ENCODE results near the gene PEA15.

The PEA15 gene

GRCh38 chr1:160209321-160210046 lies 4.3 kb downstream of the PEA15 start:
- no peak for DNase-seq (ENCODE audit: low read depth, low spot score)
- Histone ChIP-seq H3K36me3 (ENCODE audit: insufficient read depth, insufficient read length, low read length) (peaks cover 86% of the 10 kb centered on the region), H3K9me3 (ENCODE audit: insufficient read depth, low read length) (no peaks in the 10 kb centered on the region), H3K4me1 (ENCODE audit: insufficient read depth, insufficient read length) (peaks cover 46% of the 10 kb centered on the region), H3K9ac (ENCODE audit: insufficient read length, low read depth) (no peak overlapping the region), H3K4me3 (ENCODE audit: insufficient read length, low read depth) (no peak overlapping the region), H3K27me3 (ENCODE audit: insufficient read depth, insufficient read length) (no peaks in the 10 kb centered on the region)
- TF ChIP-seq YY1 (IDR thresholded peaks at IDR 0.05; ENCODE audit: insufficient read depth, insufficient read length): no peak
- no peak for TF ChIP-seq ZNF274 (IDR thresholded peaks at IDR 0.05; ENCODE audit: low read depth, low read length)
- TF ChIP-seq SUZ12 (IDR thresholded peaks at IDR 0.05; ENCODE audit: extremely low read depth, insufficient read depth, insufficient read length): no peak

GRCh38 chr1:160210561-160210960 lies 5.4 kb downstream of the PEA15 start:
- Histone ChIP-seq H3K9me3 (ENCODE audit: insufficient read depth, low read length) (no peaks in the 10 kb centered on the region), H3K36me3 (ENCODE audit: insufficient read depth, insufficient read length, low read length) (peaks cover 97% of the 10 kb centered on the region), H3K4me1 (ENCODE audit: insufficient read depth, insufficient read length) (peaks cover 42% of the 10 kb centered on the region), H3K9ac (ENCODE audit: insufficient read length, low read depth) (no peak overlapping the region), H3K4me3 (ENCODE audit: insufficient read length, low read depth) (no peak overlapping the region), H3K27me3 (ENCODE audit: insufficient read depth, insufficient read length) (no peaks in the 10 kb centered on the region)
- no peak for TF ChIP-seq SUZ12 (IDR thresholded peaks at IDR 0.05; ENCODE audit: extremely low read depth, insufficient read depth, insufficient read length)
- no peak for TF ChIP-seq YY1 (IDR thresholded peaks at IDR 0.05; ENCODE audit: insufficient read depth, insufficient read length)
- TF ChIP-seq ZNF274 (IDR thresholded peaks at IDR 0.05; ENCODE audit: low read depth, low read length): no peak
- no peak for DNase-seq (ENCODE audit: low read depth, low spot score)

GRCh38 chr1:160211046-160211790 lies 6.0 kb downstream of the PEA15 start:
- no peak overlapping the region for H3K9ac ChIP-seq (ENCODE audit: insufficient read length, low read depth)
- peaks cover 97% of the 10 kb centered on the region for H3K36me3 ChIP-seq (ENCODE audit: insufficient read depth, insufficient read length, low read length)
- DNase-seq (ENCODE audit: low read depth, low spot score): no peak
- H3K4me3 ChIP-seq (ENCODE audit: insufficient read length, low read depth): no peak overlapping the region
- TF ChIP-seq YY1 (IDR thresholded peaks at IDR 0.05; ENCODE audit: insufficient read depth, insufficient read length) (no peak), SUZ12 (IDR thresholded peaks at IDR 0.05; ENCODE audit: extremely low read depth, insufficient read depth, insufficient read length) (no peak), ZNF274 (IDR thresholded peaks at IDR 0.05; ENCODE audit: low read depth, low read length) (no peak)
- no peaks in the 10 kb centered on the region for H3K9me3 ChIP-seq (ENCODE audit: insufficient read depth, low read length)
- no peaks in the 10 kb centered on the region for H3K27me3 ChIP-seq (ENCODE audit: insufficient read depth, insufficient read length)
- H3K4me1 ChIP-seq (ENCODE audit: insufficient read depth, insufficient read length): peaks cover 42% of the 10 kb centered on the region

DNA sequence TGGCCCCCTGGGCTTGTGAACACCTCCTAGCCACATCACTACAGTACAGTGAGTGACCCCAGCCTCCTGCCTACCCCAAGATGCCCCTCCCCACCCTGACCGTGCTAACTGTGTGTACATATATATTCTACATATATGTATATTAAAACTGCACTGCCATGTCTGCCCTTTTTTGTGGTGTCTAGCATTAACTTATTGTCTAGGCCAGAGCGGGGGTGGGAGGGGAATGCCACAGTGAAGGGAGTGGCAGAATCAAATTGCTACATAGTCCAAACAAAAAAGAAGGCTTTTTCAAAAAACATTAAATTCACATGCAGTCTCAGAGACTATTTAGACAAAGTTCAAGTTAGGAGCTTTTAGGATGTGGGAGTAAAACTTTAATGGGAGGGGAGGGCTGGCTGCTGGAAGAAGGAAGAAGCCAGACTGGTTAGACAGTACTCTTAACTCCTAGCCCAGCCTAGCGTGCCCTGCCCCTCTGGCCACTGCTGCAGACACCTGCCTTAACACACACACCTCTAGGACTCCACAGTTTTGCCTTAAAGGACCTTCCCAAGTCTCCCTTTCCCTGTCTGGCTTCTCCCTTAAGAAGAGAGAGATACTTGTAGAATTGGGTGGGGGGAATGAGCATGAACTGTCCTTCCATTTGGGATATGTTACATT lies 9.4 kb downstream of the PEA15 start:
- H3K9me3 ChIP-seq (ENCODE audit: insufficient read depth, low read length): no peaks in the 10 kb centered on the region
- TF ChIP-seq SUZ12 (IDR thresholded peaks at IDR 0.05; ENCODE audit: extremely low read depth, insufficient read depth, insufficient read length): no peak
- TF ChIP-seq YY1 (IDR thresholded peaks at IDR 0.05; ENCODE audit: insufficient read depth, insufficient read length): no peak
- TF ChIP-seq ZNF274 (IDR thresholded peaks at IDR 0.05; ENCODE audit: low read depth, low read length): no peak
- H3K36me3 ChIP-seq (ENCODE audit: insufficient read depth, insufficient read length, low read length): peaks cover 94% of the 10 kb centered on the region
- no peak for DNase-seq (ENCODE audit: low read depth, low spot score)
- H3K4me1 ChIP-seq (ENCODE audit: insufficient read depth, insufficient read length): peaks cover 31% of the 10 kb centered on the region
- no peaks in the 10 kb centered on the region for H3K27me3 ChIP-seq (ENCODE audit: insufficient read depth, insufficient read length)
- H3K9ac ChIP-seq (ENCODE audit: insufficient read length, low read depth): no peak overlapping the region
- H3K4me3 ChIP-seq (ENCODE audit: insufficient read length, low read depth): no peak overlapping the region

GRCh38 chr1:160216301-160216700 lies 11.1 kb downstream of the PEA15 start:
- Histone ChIP-seq H3K4me3 (ENCODE audit: insufficient read length, low read depth) (no peak overlapping the region), H3K4me1 (ENCODE audit: insufficient read depth, insufficient read length) (peaks cover 18% of the 10 kb centered on the region), H3K9me3 (ENCODE audit: insufficient read depth, low read length) (no peaks in the 10 kb centered on the region), H3K27me3 (ENCODE audit: insufficient read depth, insufficient read length) (no peaks in the 10 kb centered on the region), H3K9ac (ENCODE audit: insufficient read length, low read depth) (no peak overlapping the region), H3K36me3 (ENCODE audit: insufficient read depth, insufficient read length, low read length) (peaks cover 94% of the 10 kb centered on the region)
- DNase-seq (ENCODE audit: low read depth, low spot score): no peak
- TF ChIP-seq SUZ12 (IDR thresholded peaks at IDR 0.05; ENCODE audit: extremely low read depth, insufficient read depth, insufficient read length) (no peak), YY1 (IDR thresholded peaks at IDR 0.05; ENCODE audit: insufficient read depth, insufficient read length) (no peak), ZNF274 (IDR thresholded peaks at IDR 0.05; ENCODE audit: low read depth, low read length) (no peak)

DNA sequence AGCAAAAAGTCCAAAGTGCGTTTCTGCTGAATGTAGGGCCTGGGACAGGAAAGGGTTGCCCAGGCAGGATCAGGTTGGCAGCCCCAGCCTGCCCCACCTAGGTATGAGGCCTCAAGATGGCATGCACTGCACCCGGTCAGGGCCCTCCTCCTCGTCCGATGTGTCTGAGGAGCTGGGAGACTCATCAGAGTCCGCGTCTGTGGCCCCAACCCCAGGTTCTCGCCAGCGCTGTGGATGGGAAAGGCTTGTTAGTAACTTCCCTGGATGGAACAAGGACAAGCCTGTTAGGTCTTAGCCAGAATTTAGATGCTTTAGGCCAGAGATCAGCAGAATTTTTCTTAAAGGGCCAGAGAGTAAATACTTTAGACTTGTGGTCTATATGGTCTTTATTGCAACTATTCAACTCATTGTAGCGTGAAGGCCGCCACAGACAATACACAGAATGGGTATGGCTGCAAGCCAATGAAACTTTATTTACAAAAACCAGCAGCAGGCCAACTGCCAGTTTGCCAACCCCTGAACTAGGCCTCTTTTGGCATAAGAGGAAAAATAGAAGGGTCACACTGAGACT lies 12.4 kb downstream of the PEA15 start:
- no peak for DNase-seq (ENCODE audit: low read depth, low spot score)
- H3K4me1 ChIP-seq (ENCODE audit: insufficient read depth, insufficient read length): peaks cover 13% of the 10 kb centered on the region
- TF ChIP-seq ZNF274 (IDR thresholded peaks at IDR 0.05; ENCODE audit: low read depth, low read length): no peak
- TF ChIP-seq SUZ12 (IDR thresholded peaks at IDR 0.05; ENCODE audit: extremely low read depth, insufficient read depth, insufficient read length): no peak
- TF ChIP-seq YY1 (IDR thresholded peaks at IDR 0.05; ENCODE audit: insufficient read depth, insufficient read length): no peak
- no peaks in the 10 kb centered on the region for H3K9me3 ChIP-seq (ENCODE audit: insufficient read depth, low read length)
- no peak overlapping the region for H3K4me3 ChIP-seq (ENCODE audit: insufficient read length, low read depth)
- H3K36me3 ChIP-seq (ENCODE audit: insufficient read depth, insufficient read length, low read length): peaks cover 94% of the 10 kb centered on the region
- H3K9ac ChIP-seq (ENCODE audit: insufficient read length, low read depth): no peak overlapping the region
- H3K27me3 ChIP-seq (ENCODE audit: insufficient read depth, insufficient read length): no peaks in the 10 kb centered on the region

Data from NT2/D1 (cell line).